GM23338 (cell line): ENCODE measurements around the gene EML1. TPM values are rescaled to one million over a fixed set of nuclear protein-coding genes. Genes with fewer than 3 reads are reported as not detected.

Source experiments
- ATAC-seq: fragments of 200-7000 bp; cut with Tn5 transposase; 3 replicates; pipeline ENCODE4 v1.9.1; 2020
- DNase-seq: peaks from one replicate; pipeline ENCODE4 v3.0.0-alpha.2; 2015; ENCODE audit warnings: low spot score
- H2AFZ ChIP-seq: fragments of 200-600 bp; sonication (generic); 2 replicates; pipeline ENCODE4 v1.8.0; 2016; ENCODE audit warnings: antibody characterized with exemption, mild to moderate bottlenecking, moderate library complexity
- H3F3A ChIP-seq: fragments of 200-600 bp; sonication (generic); replicated peaks from 2 replicates; pipeline ENCODE4 v1.8.0; 2017; ENCODE audit warnings: antibody characterized with exemption, mixed run types, low read depth
- H3K27ac ChIP-seq: fragments of 200-600 bp; sonication (generic); 2 replicates; pipeline ENCODE4 v1.6.1; 2016; ENCODE audit warnings: low read depth
- H3K27me3 ChIP-seq: fragments of 200-600 bp; sonication (generic); 2 replicates; pipeline ENCODE4 v1.8.0; 2016; ENCODE audit warnings: mild to moderate bottlenecking, mixed run types, moderate library complexity; ENCODE audit not compliant: insufficient read depth
- H3K36me3 ChIP-seq: fragments of 200-600 bp; sonication (generic); 2 replicates; pipeline ENCODE4 v1.8.0; 2016; ENCODE audit warnings: mild to moderate bottlenecking; ENCODE audit not compliant: insufficient read depth
- H3K4me1 ChIP-seq: fragments of 200-600 bp; sonication (generic); 2 replicates; pipeline ENCODE4 v1.8.0; 2016; ENCODE audit warnings: mild to moderate bottlenecking, moderate library complexity; ENCODE audit not compliant: insufficient read depth
- H3K4me2 ChIP-seq: fragments of 200-600 bp; sonication (generic); 2 replicates; pipeline ENCODE4 v1.7.1; 2017; ENCODE audit warnings: mixed run types
- H3K4me3 ChIP-seq: fragments of 200-600 bp; sonication (generic); 2 replicates; pipeline ENCODE4 v1.6.1; 2016; ENCODE audit warnings: mixed run types
- H3K79me2 ChIP-seq: fragments of 200-600 bp; sonication (generic); replicated peaks from 2 replicates; pipeline ENCODE4 v1.8.0; 2017; ENCODE audit warnings: mild to moderate bottlenecking; ENCODE audit not compliant: insufficient read depth
- H3K9me2 ChIP-seq: fragments of 200-600 bp; sonication (generic); 2 replicates; pipeline ENCODE4 v1.8.0; 2017; ENCODE audit not compliant: insufficient read depth
- H4K20me1 ChIP-seq: fragments of 200-600 bp; sonication (generic); replicated peaks from 2 replicates; pipeline ENCODE4 v1.8.0; 2017; ENCODE audit warnings: mild to moderate bottlenecking; ENCODE audit not compliant: insufficient read depth
- H3K27ac Mint-ChIP-seq: 2 replicates; pipeline ENCODE4 v1.8.0; 2020; ENCODE audit warnings: inconsistent platforms, mild to moderate bottlenecking, moderate library complexity, mixed read lengths
- H3K27me3 Mint-ChIP-seq: 3 replicates; pipeline ENCODE4 v1.8.0; 2022; ENCODE audit warnings: low read depth, mild to moderate bottlenecking, moderate library complexity, mixed read lengths, inconsistent platforms; ENCODE audit not compliant: insufficient read depth, poor library complexity
- H3K36me3 Mint-ChIP-seq: 3 replicates; pipeline ENCODE4 v1.8.0; 2021; ENCODE audit warnings: low read depth, mild to moderate bottlenecking, inconsistent platforms, moderate library complexity, mixed read lengths
- H3K4me1 Mint-ChIP-seq: 3 replicates; pipeline ENCODE4 v1.8.0; 2020; ENCODE audit warnings: mild to moderate bottlenecking, inconsistent platforms, mixed read lengths
- H3K4me3 Mint-ChIP-seq: 3 replicates; pipeline ENCODE4 v1.8.0; 2021; ENCODE audit warnings: moderate library complexity, mild to moderate bottlenecking, inconsistent platforms, mixed read lengths
- H3K9me3 Mint-ChIP-seq: 3 replicates; pipeline ENCODE4 v1.8.0; 2020; ENCODE audit warnings: moderate library complexity, mild to moderate bottlenecking, inconsistent platforms, mixed read lengths
- CREB1 ChIP-seq: fragments of 250-450 bp; sonication (Bioruptor Pico); IDR thresholded peaks from 2 replicates; pipeline ENCODE4 v1.5.0; 2020; ENCODE audit warnings: low read depth, mild to moderate bottlenecking, moderate library complexity
- EZH2 ChIP-seq: fragments of 200-600 bp; sonication (generic); IDR thresholded peaks from one replicate; pipeline ENCODE4 v1.8.0; 2017; ENCODE audit warnings: antibody characterized with exemption, mild to moderate bottlenecking, low read depth; ENCODE audit not compliant: unreplicated experiment
- NANOG ChIP-seq: IDR thresholded peaks from 2 replicates; pipeline ENCODE4 v1.6.1; 2016; ENCODE audit warnings: antibody characterized with exemption, borderline replicate concordance
- POLR2AphosphoS5 ChIP-seq: IDR thresholded peaks from 2 replicates; pipeline ENCODE4 v1.6.1; 2016; ENCODE audit warnings: antibody characterized with exemption, low read depth
- STAT1 ChIP-seq: IDR thresholded peaks from one replicate; pipeline ENCODE4 v1.6.1; 2016; ENCODE audit warnings: antibody characterized with exemption; ENCODE audit not compliant: unreplicated experiment
- polyA plus RNA-seq: library from polyadenylated mRNA; unstranded; fragments of >200 nt; fragmentation: Nextera tagmentation; extraction: Ambion mirVana; gene quantifications from 2 replicates; pipeline ENCODE4 v1.2.1, GENCODE V29; 2016
- total RNA-seq: library from RNA; depleted of rRNA; stranded (reverse); fragments of >200 nt; shearing (Covaris generic); gene quantifications from 2 replicates; pipeline ENCODE4 v1.2.3, GENCODE V29; 2014
- TF ChIP-seq, protein P1 (sequence below), 2 experiments: fragments of 200-600 bp in 1 of 2; sonication (generic) in 1 of 2; conservative IDR thresholded peaks; 2 replicates each; pipeline versions ENCODE4 v1.5.1 to v1.6.1; 2016 to 2017; ENCODE audit warnings: antibody characterized with exemption in 2 of 2, low read depth in 2 of 2, mild to moderate bottlenecking in 2 of 2, moderate library complexity in 1 of 2
- TF ChIP-seq, protein P2 (sequence below): IDR thresholded peaks from 2 replicates; pipeline ENCODE4 v1.6.1; 2016; ENCODE audit warnings: antibody characterized with exemption
- TF ChIP-seq, protein P3 (sequence below): IDR thresholded peaks from one replicate; pipeline ENCODE4 v1.6.1; 2018; ENCODE audit warnings: antibody characterized with exemption; ENCODE audit not compliant: unreplicated experiment

EML1 gene
- total and polyA plus RNA-seq, 2 experiments from 2014 or later = 7.0 to 18.1 TPM

DNA sequence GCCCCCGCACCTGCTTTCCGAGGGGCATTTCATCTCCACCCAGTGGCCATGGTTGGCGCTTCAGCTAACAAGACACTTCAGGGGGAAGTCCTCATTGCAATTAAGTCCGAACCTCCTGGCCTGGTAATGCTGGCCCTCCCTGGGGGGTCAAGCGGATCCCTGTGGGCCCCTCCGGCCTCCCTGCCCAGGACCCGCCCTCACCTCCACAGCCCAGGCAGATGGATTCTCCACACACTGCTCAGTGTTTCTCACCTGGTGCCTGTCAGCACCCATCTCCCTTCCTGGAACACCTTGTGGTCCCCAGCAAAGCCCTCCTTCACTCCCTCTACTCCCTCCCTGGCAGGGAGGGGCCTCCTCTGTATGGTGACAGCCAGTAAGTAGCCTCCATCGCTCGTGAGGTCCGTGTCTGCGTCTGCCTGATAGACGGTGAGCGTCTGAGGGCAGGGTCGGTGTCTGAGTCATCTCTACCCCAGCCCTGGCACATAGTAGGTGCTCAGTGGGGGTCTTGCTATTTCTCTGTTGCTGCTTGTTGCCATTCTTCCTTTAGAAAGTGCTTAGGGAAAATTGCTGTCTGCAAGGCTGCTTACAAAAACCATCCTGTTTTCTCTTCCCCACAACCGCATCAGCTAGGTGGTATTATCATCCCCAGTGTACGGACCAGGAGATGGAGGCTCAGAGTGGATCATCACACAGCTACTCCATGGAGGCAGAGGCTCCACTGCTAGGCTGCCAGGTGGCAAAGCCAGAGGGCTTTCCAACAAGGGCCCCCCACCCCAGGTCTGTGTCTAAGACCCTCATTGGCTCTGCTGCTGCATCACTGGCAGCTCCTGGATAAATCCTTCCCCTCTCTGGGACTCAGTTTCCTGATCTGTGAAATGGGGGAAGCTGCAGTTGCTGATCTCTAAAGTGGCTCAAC, 39.7 kb upstream of the EML1 start:
- peak; percentile 62 for ATAC-seq
- H2AFZ ChIP-seq = no peak overlapping the region
- no peak overlapping the region for H3K4me2 ChIP-seq
- Mint-ChIP-seq H3K4me1 (peaks cover 23% of the 10 kb centered on the region), H3K36me3 (no peaks in the 10 kb centered on the region), H3K9me3 (no peaks in the 10 kb centered on the region), H3K4me3 (no peak overlapping the region), H3K27ac (peak overlapping the region; percentile 74; the same call in 1 of the 2 replicates), H3K27me3 (peaks cover 18% of the 10 kb centered on the region)
- peaks cover 8% of the 10 kb centered on the region; the same call in 1 of the 2 replicates for H3K4me1 ChIP-seq
- no peaks in the 10 kb centered on the region for H3K27me3 ChIP-seq
- no peaks in the 10 kb centered on the region for H3K79me2 ChIP-seq
- no peaks in the 10 kb centered on the region for H3F3A ChIP-seq
- DNase-seq = peak; percentile 39
- H4K20me1 ChIP-seq = no peaks in the 10 kb centered on the region
- H3K4me3 ChIP-seq = no peak overlapping the region
- no peak overlapping the region for H3K27ac ChIP-seq
- H3K9me2 ChIP-seq = no peaks in the 10 kb centered on the region
- H3K36me3 ChIP-seq = no peaks in the 10 kb centered on the region
- TF ChIP-seq NANOG = no peak
- TF ChIP-seq, protein P1, sequence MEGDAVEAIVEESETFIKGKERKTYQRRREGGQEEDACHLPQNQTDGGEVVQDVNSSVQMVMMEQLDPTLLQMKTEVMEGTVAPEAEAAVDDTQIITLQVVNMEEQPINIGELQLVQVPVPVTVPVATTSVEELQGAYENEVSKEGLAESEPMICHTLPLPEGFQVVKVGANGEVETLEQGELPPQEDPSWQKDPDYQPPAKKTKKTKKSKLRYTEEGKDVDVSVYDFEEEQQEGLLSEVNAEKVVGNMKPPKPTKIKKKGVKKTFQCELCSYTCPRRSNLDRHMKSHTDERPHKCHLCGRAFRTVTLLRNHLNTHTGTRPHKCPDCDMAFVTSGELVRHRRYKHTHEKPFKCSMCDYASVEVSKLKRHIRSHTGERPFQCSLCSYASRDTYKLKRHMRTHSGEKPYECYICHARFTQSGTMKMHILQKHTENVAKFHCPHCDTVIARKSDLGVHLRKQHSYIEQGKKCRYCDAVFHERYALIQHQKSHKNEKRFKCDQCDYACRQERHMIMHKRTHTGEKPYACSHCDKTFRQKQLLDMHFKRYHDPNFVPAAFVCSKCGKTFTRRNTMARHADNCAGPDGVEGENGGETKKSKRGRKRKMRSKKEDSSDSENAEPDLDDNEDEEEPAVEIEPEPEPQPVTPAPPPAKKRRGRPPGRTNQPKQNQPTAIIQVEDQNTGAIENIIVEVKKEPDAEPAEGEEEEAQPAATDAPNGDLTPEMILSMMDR (conservative IDR thresholded peaks at IDR 0.05; ENCODE audit: low read depth in 2 of 2) = peak in 1 of 2 experiments; percentile 35; a peak in 2 of 4 replicates

DNA sequence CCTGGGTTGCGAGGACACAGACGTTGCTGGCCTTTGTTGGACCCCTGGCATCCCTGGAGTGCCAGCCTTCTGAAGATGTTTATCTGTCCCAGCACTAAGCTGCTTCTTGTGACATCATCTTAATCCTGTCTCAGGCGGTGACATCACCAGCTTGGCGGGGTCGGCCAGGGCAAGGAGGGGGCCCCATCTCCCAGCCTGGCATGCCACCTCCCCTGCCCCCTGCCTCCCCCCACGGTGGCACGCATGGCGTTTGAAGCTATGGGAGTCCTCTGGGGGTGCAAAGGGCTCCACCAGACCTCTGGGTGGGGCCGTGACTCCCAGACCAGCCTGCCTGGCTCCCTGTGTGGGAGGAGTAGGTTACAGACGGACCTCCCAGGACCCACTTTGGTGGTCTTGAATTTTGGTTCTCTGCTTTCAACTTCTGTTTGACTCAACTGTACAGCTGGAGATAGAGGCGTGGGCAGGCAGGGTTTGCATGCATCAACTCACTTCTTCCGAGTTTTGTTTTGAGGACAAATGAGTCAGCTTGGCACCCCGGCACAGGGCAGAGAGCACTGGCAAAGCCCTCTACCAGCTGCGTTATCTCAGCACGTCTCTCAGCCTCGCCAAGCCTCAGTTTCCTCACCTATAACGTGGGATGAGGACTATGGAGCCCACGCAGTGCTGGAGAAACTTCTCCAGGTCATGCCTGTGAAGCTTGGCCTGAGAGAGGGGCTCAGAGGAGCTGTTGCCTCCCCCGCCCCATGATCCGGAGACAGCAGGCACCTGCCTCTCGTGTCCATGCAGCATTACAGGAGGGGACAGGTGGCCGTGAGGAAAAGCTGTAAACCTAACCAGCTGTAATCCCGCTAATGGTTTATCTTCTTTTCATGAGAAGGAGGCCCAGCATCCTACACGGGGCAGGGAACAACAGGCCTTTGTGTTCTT, 38.8 kb upstream of the EML1 start:
- Histone ChIP-seq H2AFZ (no peak overlapping the region), H3K4me3 (no peak overlapping the region), H4K20me1 (no peaks in the 10 kb centered on the region), H3K27ac (no peak overlapping the region), H3K79me2 (no peaks in the 10 kb centered on the region), H3K9me2 (no peaks in the 10 kb centered on the region), H3K27me3 (no peaks in the 10 kb centered on the region), H3K4me1 (peaks cover 13% of the 10 kb centered on the region; the same call in 1 of the 2 replicates), H3K36me3 (no peaks in the 10 kb centered on the region), H3K4me2 (no peak overlapping the region), H3F3A (no peaks in the 10 kb centered on the region)
- no peak overlapping the region for H3K27ac Mint-ChIP-seq
- ATAC-seq (no peak), DNase-seq (no peak)
- H3K27me3 Mint-ChIP-seq = peaks cover 18% of the 10 kb centered on the region
- H3K4me3 Mint-ChIP-seq = no peak overlapping the region
- TF ChIP-seq CREB1 (CRISPR knock-in tag) (no peak), STAT1 (no peak), POLR2AphosphoS5 (no peak), EZH2 (no peak)
- TF ChIP-seq, protein P2, sequence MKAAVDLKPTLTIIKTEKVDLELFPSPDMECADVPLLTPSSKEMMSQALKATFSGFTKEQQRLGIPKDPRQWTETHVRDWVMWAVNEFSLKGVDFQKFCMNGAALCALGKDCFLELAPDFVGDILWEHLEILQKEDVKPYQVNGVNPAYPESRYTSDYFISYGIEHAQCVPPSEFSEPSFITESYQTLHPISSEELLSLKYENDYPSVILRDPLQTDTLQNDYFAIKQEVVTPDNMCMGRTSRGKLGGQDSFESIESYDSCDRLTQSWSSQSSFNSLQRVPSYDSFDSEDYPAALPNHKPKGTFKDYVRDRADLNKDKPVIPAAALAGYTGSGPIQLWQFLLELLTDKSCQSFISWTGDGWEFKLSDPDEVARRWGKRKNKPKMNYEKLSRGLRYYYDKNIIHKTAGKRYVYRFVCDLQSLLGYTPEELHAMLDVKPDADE = no peak
- TF ChIP-seq, protein P3, sequence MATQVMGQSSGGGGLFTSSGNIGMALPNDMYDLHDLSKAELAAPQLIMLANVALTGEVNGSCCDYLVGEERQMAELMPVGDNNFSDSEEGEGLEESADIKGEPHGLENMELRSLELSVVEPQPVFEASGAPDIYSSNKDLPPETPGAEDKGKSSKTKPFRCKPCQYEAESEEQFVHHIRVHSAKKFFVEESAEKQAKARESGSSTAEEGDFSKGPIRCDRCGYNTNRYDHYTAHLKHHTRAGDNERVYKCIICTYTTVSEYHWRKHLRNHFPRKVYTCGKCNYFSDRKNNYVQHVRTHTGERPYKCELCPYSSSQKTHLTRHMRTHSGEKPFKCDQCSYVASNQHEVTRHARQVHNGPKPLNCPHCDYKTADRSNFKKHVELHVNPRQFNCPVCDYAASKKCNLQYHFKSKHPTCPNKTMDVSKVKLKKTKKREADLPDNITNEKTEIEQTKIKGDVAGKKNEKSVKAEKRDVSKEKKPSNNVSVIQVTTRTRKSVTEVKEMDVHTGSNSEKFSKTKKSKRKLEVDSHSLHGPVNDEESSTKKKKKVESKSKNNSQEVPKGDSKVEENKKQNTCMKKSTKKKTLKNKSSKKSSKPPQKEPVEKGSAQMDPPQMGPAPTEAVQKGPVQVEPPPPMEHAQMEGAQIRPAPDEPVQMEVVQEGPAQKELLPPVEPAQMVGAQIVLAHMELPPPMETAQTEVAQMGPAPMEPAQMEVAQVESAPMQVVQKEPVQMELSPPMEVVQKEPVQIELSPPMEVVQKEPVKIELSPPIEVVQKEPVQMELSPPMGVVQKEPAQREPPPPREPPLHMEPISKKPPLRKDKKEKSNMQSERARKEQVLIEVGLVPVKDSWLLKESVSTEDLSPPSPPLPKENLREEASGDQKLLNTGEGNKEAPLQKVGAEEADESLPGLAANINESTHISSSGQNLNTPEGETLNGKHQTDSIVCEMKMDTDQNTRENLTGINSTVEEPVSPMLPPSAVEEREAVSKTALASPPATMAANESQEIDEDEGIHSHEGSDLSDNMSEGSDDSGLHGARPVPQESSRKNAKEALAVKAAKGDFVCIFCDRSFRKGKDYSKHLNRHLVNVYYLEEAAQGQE = no peak
- no peaks in the 10 kb centered on the region for H3K9me3 Mint-ChIP-seq
- peaks cover 28% of the 10 kb centered on the region for H3K4me1 Mint-ChIP-seq
- no peaks in the 10 kb centered on the region for H3K36me3 Mint-ChIP-seq
